HL-60 (cell line): ENCODE results near the gene GREB1.

Source experiments
- DNase-seq, 2 experiments: peaks; one replicate each; pipeline ENCODE4 v3.0.0-alpha.2; 2010 to 2020; ENCODE audit warnings: low read depth in 1 of 2, low spot score in 1 of 2
- H3K27ac ChIP-seq: fragments of 250-450 bp; sonication (Bioruptor Pico); replicated peaks from 2 replicates; pipeline ENCODE4 v1.5.1; 2020; ENCODE audit warnings: mild to moderate bottlenecking, moderate library complexity
- H3K27me3 ChIP-seq: fragments of 250-450 bp; sonication (Bioruptor Pico); 2 replicates; pipeline ENCODE4 v1.5.1; 2021; ENCODE audit warnings: mild to moderate bottlenecking, moderate library complexity; ENCODE audit not compliant: insufficient read depth, poor library complexity, severe bottlenecking
- H3K4me3 ChIP-seq: replicated peaks from 2 replicates; pipeline ENCODE4 v1.5.1; 2011; ENCODE audit warnings: mild to moderate bottlenecking, control low read depth, low read length; ENCODE audit not compliant: insufficient read depth
- CTCF ChIP-seq: IDR thresholded peaks from one replicate; pipeline ENCODE4 v1.5.1; 2011; ENCODE audit warnings: low read length, control low read depth, inconsistent platforms; ENCODE audit not compliant: insufficient read depth
- GABPA ChIP-seq: IDR thresholded peaks from 2 replicates; pipeline ENCODE4 v1.6.1; 2012; ENCODE audit warnings: low read depth
- POLR2AphosphoS5 ChIP-seq: IDR thresholded peaks from 2 replicates; pipeline ENCODE4 v1.6.1; 2012; ENCODE audit warnings: low read depth
- REST ChIP-seq: IDR thresholded peaks from 2 replicates; pipeline ENCODE4 v1.6.1; 2012; ENCODE audit warnings: low read depth; ENCODE audit not compliant: insufficient replicate concordance
- SPI1 ChIP-seq: IDR thresholded peaks from 2 replicates; pipeline ENCODE4 v1.6.1; 2012; ENCODE audit warnings: low read depth, mild to moderate bottlenecking, borderline replicate concordance

GREB1 gene

GRCh38 chr2:11636593-11637295 is 102.9 kb downstream of the GREB1 start:
- Histone ChIP-seq H3K4me3 (no peak overlapping the region), H3K27ac (no peak overlapping the region), H3K27me3 (no peaks in the 10 kb centered on the region)
- no peak for TF ChIP-seq POLR2AphosphoS5
- TF ChIP-seq CTCF, result no peak
- TF ChIP-seq GABPA, result no peak
- TF ChIP-seq SPI1, result no peak
- no peak for TF ChIP-seq REST
- DNase-seq, result no peak

- TF ChIP-seq REST (no peak), SPI1 (no peak), CTCF (no peak), POLR2AphosphoS5 (no peak), GABPA (no peak)
- no peak overlapping the region for H3K4me3 ChIP-seq
- H3K27ac ChIP-seq, result no peak overlapping the region
- H3K27me3 ChIP-seq, result no peaks in the 10 kb centered on the region
- DNase-seq, result no peak
Measured at GRCh38 chr2:11637546-11637945, 103.7 kb downstream of the GREB1 start.

GRCh38 chr2:11639503-11639902 is 105.7 kb downstream of the GREB1 start:
- no peak overlapping the region for H3K27ac ChIP-seq
- DNase-seq, result no peak
- no peak for TF ChIP-seq GABPA
- TF ChIP-seq REST, result no peak
- no peak for TF ChIP-seq SPI1
- peaks cover 1% of the 10 kb centered on the region for H3K27me3 ChIP-seq
- no peak overlapping the region for H3K4me3 ChIP-seq

GRCh38 chr2:11640132-11640531 is 106.3 kb downstream of the GREB1 start:
- Histone ChIP-seq H3K27ac (no peak overlapping the region), H3K27me3 (peaks cover 2% of the 10 kb centered on the region), H3K4me3 (no peak overlapping the region)
- DNase-seq, result no peak
- TF ChIP-seq SPI1 (no peak), REST (no peak), CTCF (no peak), GABPA (no peak), POLR2AphosphoS5 (no peak)
